ENCODE data around the gene C22orf23. TPM values are rescaled to one million over a fixed set of nuclear protein-coding genes. Genes with fewer than 3 reads are reported as not detected.

C22orf23 gene
- total and polyA plus RNA-seq, 10 of the 15 experiments (the other 5 are each of a cell fraction or from before 2014, with no cell fraction given): 0.04 to 0.38 (median 0.11) TPM; not detected in 5

DNA sequence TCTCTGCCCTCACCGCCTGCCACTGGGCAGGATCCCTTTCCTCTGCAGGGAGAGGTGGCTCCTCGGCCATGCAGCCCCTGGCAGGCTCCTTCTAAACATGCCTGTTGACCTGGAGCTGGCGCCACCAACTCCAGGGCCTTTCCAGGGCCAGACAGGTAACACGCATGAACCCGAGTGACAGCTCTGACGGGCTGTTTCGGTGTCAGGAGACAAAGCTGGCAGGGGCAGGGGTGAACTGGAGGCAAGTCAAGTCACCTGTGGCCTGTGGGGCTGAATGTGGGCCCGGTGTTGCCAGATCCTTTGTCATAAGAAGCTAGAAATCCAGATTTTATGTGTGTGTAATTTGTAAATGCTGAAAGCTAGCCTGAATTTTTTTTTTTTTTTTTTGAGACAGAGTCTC lies 11.3 kb downstream of the C22orf23 start:
- ATAC-seq: no peak
- no peak for DNase-seq (ENCODE audit: low read depth, low spot score)
- Histone ChIP-seq H3K36me3 (ENCODE audit: control insufficient read depth in 2 of 2, insufficient read depth in 2 of 2, low read length in 1 of 2) (peaks cover 0 to 4% of the 10 kb centered on the region in 2 experiments; a peak in 2 of 4 replicates), H4K20me1 (ENCODE audit: control insufficient read depth, insufficient read depth) (no peaks in the 10 kb centered on the region), H3K9ac (ENCODE audit: control insufficient read depth, insufficient read depth, low read length) (no peak overlapping the region), H3K9me3 (replicated peaks; ENCODE audit: control insufficient read depth, insufficient read depth, low read length) (no peaks in the 10 kb centered on the region), H3K27me3 (replicated peaks in 1 of 2; ENCODE audit: control insufficient read depth in 2 of 2, insufficient read depth in 2 of 2, low read length in 1 of 2) (no peaks in the 10 kb centered on the region), H3K4me1 (ENCODE audit: control insufficient read depth, insufficient read depth, low read length) (no peaks in the 10 kb centered on the region), H3K4me2 (ENCODE audit: control insufficient read depth, insufficient read depth) (no peak overlapping the region), H3K79me2 (ENCODE audit: control insufficient read depth, insufficient read depth, low read length) (no peaks in the 10 kb centered on the region), H2AFZ (ENCODE audit: control insufficient read depth, low read depth, low read length) (no peak overlapping the region), H3K27ac (ENCODE audit: control insufficient read depth, insufficient read depth) (no peak overlapping the region), H3K4me3 (no peak overlapping the region)
- ChIA-PET CTCF (interaction anchor here (0.7 kb wide), 1 partner anchor 8 kb away, joined by 3 read pairs; no protein-coding TSS in a partner anchor), SMC1A (ENCODE audit: uncharacterized antibody, unreplicated experiment) (no interaction called here), RAD21 (ENCODE audit: unreplicated experiment) (no interaction called here), POLR2A (interaction anchor here (0.6 kb wide), 1 partner anchor 237 kb away, joined by 3 read pairs; no protein-coding TSS in a partner anchor)
- BruUV-seq (replicated peaks): no TSS peak
- no peak for FAIRE-seq
- in situ Hi-C loops (cut with MboI) (no loop called here), intact Hi-C loops (cut with micrococcal nuclease; ENCODE audit: unreplicated experiment) (no loop called here)
- 94% methylated on average over 8 of the region's 8 CpGs for WGBS (ENCODE audit: insufficient coverage, insufficient replicate concordance, low lambda C conversion rate, missing lambda C conversion rate)
- TF ChIP-seq, protein P1, sequence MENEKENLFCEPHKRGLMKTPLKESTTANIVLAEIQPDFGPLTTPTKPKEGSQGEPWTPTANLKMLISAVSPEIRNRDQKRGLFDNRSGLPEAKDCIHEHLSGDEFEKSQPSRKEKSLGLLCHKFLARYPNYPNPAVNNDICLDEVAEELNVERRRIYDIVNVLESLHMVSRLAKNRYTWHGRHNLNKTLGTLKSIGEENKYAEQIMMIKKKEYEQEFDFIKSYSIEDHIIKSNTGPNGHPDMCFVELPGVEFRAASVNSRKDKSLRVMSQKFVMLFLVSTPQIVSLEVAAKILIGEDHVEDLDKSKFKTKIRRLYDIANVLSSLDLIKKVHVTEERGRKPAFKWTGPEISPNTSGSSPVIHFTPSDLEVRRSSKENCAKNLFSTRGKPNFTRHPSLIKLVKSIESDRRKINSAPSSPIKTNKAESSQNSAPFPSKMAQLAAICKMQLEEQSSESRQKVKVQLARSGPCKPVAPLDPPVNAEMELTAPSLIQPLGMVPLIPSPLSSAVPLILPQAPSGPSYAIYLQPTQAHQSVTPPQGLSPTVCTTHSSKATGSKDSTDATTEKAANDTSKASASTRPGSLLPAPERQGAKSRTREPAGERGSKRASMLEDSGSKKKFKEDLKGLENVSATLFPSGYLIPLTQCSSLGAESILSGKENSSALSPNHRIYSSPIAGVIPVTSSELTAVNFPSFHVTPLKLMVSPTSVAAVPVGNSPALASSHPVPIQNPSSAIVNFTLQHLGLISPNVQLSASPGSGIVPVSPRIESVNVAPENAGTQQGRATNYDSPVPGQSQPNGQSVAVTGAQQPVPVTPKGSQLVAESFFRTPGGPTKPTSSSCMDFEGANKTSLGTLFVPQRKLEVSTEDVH (IDR thresholded peaks at IDR 0.05; ENCODE audit: low read depth, partially characterized antibody): no peak
- TF ChIP-seq NBN (IDR thresholded peaks at IDR 0.05) (no peak), CBX3 (IDR thresholded peaks at IDR 0.05; ENCODE audit: borderline replicate concordance, low read depth) (no peak), POLR2AphosphoS5 (IDR thresholded peaks at IDR 0.05; ENCODE audit: low read length) (no peak), GABPA (IDR thresholded peaks at IDR 0.05; ENCODE audit: low read depth) (no peak), IKZF2 (IDR thresholded peaks at IDR 0.05) (no peak), HDAC6 (IDR thresholded peaks at IDR 0.05; ENCODE audit: unreplicated experiment) (no peak), CEBPB (IDR thresholded peaks at IDR 0.05; ENCODE audit: borderline replicate concordance in 1 of 2, low read depth in 2 of 2, low read length in 2 of 2) (no peak), MEF2B (IDR thresholded peaks at IDR 0.05; ENCODE audit: partially characterized antibody, poor library complexity, severe bottlenecking) (no peak), PML (IDR thresholded peaks at IDR 0.05; ENCODE audit: low read length) (no peak)
- TF ChIP-seq, protein P2, sequence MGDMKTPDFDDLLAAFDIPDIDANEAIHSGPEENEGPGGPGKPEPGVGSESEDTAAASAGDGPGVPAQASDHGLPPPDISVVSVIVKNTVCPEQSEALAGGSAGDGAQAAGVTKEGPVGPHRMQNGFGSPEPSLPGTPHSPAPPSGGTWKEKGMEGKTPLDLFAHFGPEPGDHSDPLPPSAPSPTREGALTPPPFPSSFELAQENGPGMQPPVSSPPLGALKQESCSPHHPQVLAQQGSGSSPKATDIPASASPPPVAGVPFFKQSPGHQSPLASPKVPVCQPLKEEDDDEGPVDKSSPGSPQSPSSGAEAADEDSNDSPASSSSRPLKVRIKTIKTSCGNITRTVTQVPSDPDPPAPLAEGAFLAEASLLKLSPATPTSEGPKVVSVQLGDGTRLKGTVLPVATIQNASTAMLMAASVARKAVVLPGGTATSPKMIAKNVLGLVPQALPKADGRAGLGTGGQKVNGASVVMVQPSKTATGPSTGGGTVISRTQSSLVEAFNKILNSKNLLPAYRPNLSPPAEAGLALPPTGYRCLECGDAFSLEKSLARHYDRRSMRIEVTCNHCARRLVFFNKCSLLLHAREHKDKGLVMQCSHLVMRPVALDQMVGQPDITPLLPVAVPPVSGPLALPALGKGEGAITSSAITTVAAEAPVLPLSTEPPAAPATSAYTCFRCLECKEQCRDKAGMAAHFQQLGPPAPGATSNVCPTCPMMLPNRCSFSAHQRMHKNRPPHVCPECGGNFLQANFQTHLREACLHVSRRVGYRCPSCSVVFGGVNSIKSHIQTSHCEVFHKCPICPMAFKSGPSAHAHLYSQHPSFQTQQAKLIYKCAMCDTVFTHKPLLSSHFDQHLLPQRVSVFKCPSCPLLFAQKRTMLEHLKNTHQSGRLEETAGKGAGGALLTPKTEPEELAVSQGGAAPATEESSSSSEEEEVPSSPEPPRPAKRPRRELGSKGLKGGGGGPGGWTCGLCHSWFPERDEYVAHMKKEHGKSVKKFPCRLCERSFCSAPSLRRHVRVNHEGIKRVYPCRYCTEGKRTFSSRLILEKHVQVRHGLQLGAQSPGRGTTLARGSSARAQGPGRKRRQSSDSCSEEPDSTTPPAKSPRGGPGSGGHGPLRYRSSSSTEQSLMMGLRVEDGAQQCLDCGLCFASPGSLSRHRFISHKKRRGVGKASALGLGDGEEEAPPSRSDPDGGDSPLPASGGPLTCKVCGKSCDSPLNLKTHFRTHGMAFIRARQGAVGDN (IDR thresholded peaks at IDR 0.05): no peak
- TF ChIP-seq, protein P3, sequence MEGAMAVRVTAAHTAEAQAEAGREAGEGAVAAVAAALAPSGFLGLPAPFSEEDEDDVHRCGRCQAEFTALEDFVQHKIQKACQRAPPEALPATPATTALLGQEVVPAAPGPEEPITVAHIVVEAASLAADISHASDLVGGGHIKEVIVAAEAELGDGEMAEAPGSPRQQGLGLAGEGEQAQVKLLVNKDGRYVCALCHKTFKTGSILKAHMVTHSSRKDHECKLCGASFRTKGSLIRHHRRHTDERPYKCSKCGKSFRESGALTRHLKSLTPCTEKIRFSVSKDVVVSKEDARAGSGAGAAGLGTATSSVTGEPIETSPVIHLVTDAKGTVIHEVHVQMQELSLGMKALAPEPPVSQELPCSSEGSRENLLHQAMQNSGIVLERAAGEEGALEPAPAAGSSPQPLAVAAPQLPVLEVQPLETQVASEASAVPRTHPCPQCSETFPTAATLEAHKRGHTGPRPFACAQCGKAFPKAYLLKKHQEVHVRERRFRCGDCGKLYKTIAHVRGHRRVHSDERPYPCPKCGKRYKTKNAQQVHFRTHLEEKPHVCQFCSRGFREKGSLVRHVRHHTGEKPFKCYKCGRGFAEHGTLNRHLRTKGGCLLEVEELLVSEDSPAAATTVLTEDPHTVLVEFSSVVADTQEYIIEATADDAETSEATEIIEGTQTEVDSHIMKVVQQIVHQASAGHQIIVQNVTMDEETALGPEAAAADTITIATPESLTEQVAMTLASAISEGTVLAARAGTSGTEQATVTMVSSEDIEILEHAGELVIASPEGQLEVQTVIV (IDR thresholded peaks at IDR 0.05; ENCODE audit: borderline replicate concordance, partially characterized antibody): no peak

Measured in GM12878 (cell line).